Motor neuron (in vitro differentiated cells): ENCODE measurements around the gene CD81. TPM values are rescaled to one million over a fixed set of nuclear protein-coding genes. Genes with fewer than 3 reads are reported as not detected.

Experiments used
- ATAC-seq, 8 experiments: fragments of 200-7000 bp; cut with Tn5 transposase; replicated peaks in 6 of 8; 2 replicates each; pipeline ENCODE4 v1.8.0; 2021; ENCODE audit warnings: mild to moderate bottlenecking in 8 of 8, moderate library complexity in 8 of 8
- H3K27ac ChIP-seq, 2 donors: fragments of 250-450 bp; sonication (Bioruptor Pico); 2 replicates each; pipeline ENCODE4 v1.9.0; 2021; ENCODE audit warnings: antibody characterized with exemption in 2 of 2, mild to moderate bottlenecking in 2 of 2, moderate library complexity in 1 of 2
- H3K4me1 ChIP-seq, 2 donors: fragments of 250-450 bp; sonication (Bioruptor Pico); replicated peaks in 1 of 2; 2 replicates each; pipeline ENCODE4 v1.6.1; 2021; ENCODE audit warnings: antibody characterized with exemption in 2 of 2, mild to moderate bottlenecking in 2 of 2, moderate library complexity in 1 of 2
- H3K4me3 ChIP-seq, 5 donors: fragments of 250-450 bp; sonication (Bioruptor Pico); 2 replicates each; pipeline ENCODE4 v1.9.0; 2021; ENCODE audit warnings: antibody characterized with exemption in 5 of 5, mild to moderate bottlenecking in 5 of 5, moderate library complexity in 4 of 5
- WGBS, 10 experiments: fragments of 450-650 bp; shearing (Covaris generic); methylation state at CpG; one replicate each; pipeline ENCODE4 v1.0.0; 2022; 5-methylcytosine and 5-hydroxymethylcytosine counted together
- in situ Hi-C, 9 experiments: fragments of 400-800 bp; cut with MboI; loops; one replicate each; pipeline ENCODE4 v1.15.0; 2021; ENCODE audit warnings: low sequenced_read_pairs in 9 of 9, low pct_unique_long_range_greater_than_20kb in 2 of 9; ENCODE audit not compliant: unreplicated experiment in 9 of 9
- total RNA-seq, 8 experiments: library from RNA; unstranded; fragments of 300-600 nt; gene quantifications; 2 replicates each; pipeline versions ENCODE4 v1.2.3 to v1.2.4, GENCODE V29; 2022

The CD81 gene
- total RNA-seq, 8 experiments from 2014 or later, result 44.8 to 383 (median 165) TPM

- H3K4me3 ChIP-seq, result no peak overlapping the region
- peaks cover 38 to 50% of the 10 kb centered on the region in 2 donors for H3K4me1 ChIP-seq
- ATAC-seq, result peak in 5 of 8 experiments; percentile 32 to 54 (median 49)
- in situ Hi-C loops, result loop anchor here in 8 of 9 experiments (10.0 to 25.0 kb wide), 5 partner anchors 98 to 477 kb away; partner anchors contain the start of genes CDKN1C (in 2 of the 8), C11orf21 (in 1 of the 8) and TSPAN32 (in 1 of the 8)
- peak overlapping the region; percentile 82 to 89 for H3K27ac ChIP-seq
- WGBS, 10 experiments, result 15 to 80% (median 33%) methylated on average over 1 to 17 of the region's 42 CpGs; no CpG with 5 or more reads in 6 of the 10 experiments
Measured at GRCh38 chr11:2409611-2410468, 32.7 kb downstream of the CD81 start.

GRCh38 chr11:2410616-2411015 is 33.5 kb downstream of the CD81 start:
- Histone ChIP-seq H3K4me3 (no peak overlapping the region), H3K4me1 (peaks cover 38 to 50% of the 10 kb centered on the region in 2 donors), H3K27ac (peak overlapping the region; percentile 82 to 89)
- ATAC-seq, result peak in 1 of 8 experiments; percentile 1
- WGBS, 10 experiments, result 60 to 90% methylated on average over 1 to 2 of the region's 9 CpGs; no CpG with 5 or more reads in 8 of the 10 experiments
- in situ Hi-C loops, result loop anchor here in 8 of 9 experiments (10.0 to 25.0 kb wide), 5 partner anchors 98 to 477 kb away; partner anchors contain the start of genes CDKN1C (in 2 of the 8), C11orf21 (in 1 of the 8) and TSPAN32 (in 1 of the 8)

GRCh38 chr11:2411446-2412305 is 34.6 kb downstream of the CD81 start:
- in situ Hi-C loops, result loop anchor here in 8 of 9 experiments (10.0 to 25.0 kb wide), 5 partner anchors 99 to 476 kb away; partner anchors contain the start of genes CDKN1C (in 2 of the 8), C11orf21 (in 1 of the 8) and TSPAN32 (in 1 of the 8)
- H3K4me3 ChIP-seq, result no peak overlapping the region
- ATAC-seq, result no peak
- peak overlapping the region; percentile 82 to 89 for H3K27ac ChIP-seq
- WGBS, 10 experiments, result 63 to 100% (median 92%) methylated on average over 1 to 15 of the region's 30 CpGs; no CpG with 5 or more reads in 6 of the 10 experiments
- H3K4me1 ChIP-seq, result peaks cover 38 to 50% of the 10 kb centered on the region in 2 donors

GRCh38 chr11:2412323-2412722 is 35.2 kb downstream of the CD81 start:
- WGBS, 10 experiments, result 73 to 100% (median 100%) methylated on average over 1 to 3 of the region's 6 CpGs; no CpG with 5 or more reads in 5 of the 10 experiments
- Histone ChIP-seq H3K27ac (peak overlapping the region in 1 of 2 donors; percentile 82), H3K4me3 (no peak overlapping the region), H3K4me1 (peaks cover 38 to 49% of the 10 kb centered on the region in 2 donors)
- in situ Hi-C loops, result loop anchor here in 8 of 9 experiments (10.0 to 25.0 kb wide), 5 partner anchors 100 to 475 kb away; partner anchors contain the start of genes CDKN1C (in 2 of the 8), C11orf21 (in 1 of the 8) and TSPAN32 (in 1 of the 8)
- no peak for ATAC-seq

- Histone ChIP-seq H3K4me3 (no peak overlapping the region), H3K4me1 (peaks cover 27 to 33% of the 10 kb centered on the region in 2 donors), H3K27ac (no peak overlapping the region)
- ATAC-seq, result no peak
- WGBS, 10 experiments, result 37 to 87% methylated on average over 2 to 6 of the region's 43 CpGs; no CpG with 5 or more reads in 8 of the 10 experiments
- in situ Hi-C loops, result loop anchor here in 8 of 9 experiments (10.0 to 25.0 kb wide), 5 partner anchors 102 to 473 kb away; partner anchors contain the start of genes CDKN1C (in 2 of the 8), C11orf21 (in 1 of the 8) and TSPAN32 (in 1 of the 8)
Measured at GRCh38 chr11:2413742-2414579, 36.9 kb downstream of the CD81 start.

- in situ Hi-C loops, result loop anchor here in 8 of 9 experiments (10.0 to 25.0 kb wide), 5 partner anchors 102 to 473 kb away; partner anchors contain the start of genes CDKN1C (in 2 of the 8), C11orf21 (in 1 of the 8) and TSPAN32 (in 1 of the 8)
- Histone ChIP-seq H3K4me1 (peaks cover 23 to 29% of the 10 kb centered on the region in 2 donors), H3K4me3 (no peak overlapping the region), H3K27ac (no peak overlapping the region)
- ATAC-seq, result no peak
- WGBS, 10 experiments, result 40 to 100% methylated on average over 1 of the region's 35 CpGs; no CpG with 5 or more reads in 8 of the 10 experiments
Measured at GRCh38 chr11:2414616-2415015, 37.5 kb downstream of the CD81 start.

- H3K27ac ChIP-seq, result no peak overlapping the region
- in situ Hi-C loops, result loop anchor here in 8 of 9 experiments (10.0 to 25.0 kb wide), 5 partner anchors 103 to 472 kb away; partner anchors contain the start of genes CDKN1C (in 2 of the 8), C11orf21 (in 1 of the 8) and TSPAN32 (in 1 of the 8)
- no peak for ATAC-seq
- peaks cover 18 to 26% of the 10 kb centered on the region in 2 donors for H3K4me1 ChIP-seq
- 70% methylated on average over 2 of the region's 28 CpGs; no CpG with 5 or more reads in 9 of the 10 experiments for WGBS, 10 experiments
- H3K4me3 ChIP-seq, result no peak overlapping the region
Measured at GRCh38 chr11:2415171-2415570, 38.1 kb downstream of the CD81 start.

GRCh38 chr11:2415601-2416380 is 38.7 kb downstream of the CD81 start:
- WGBS, 10 experiments, result 53 to 100% (median 80%) methylated on average over 1 to 9 of the region's 34 CpGs; no CpG with 5 or more reads in 4 of the 10 experiments
- in situ Hi-C loops, result loop anchor here in 8 of 9 experiments (10.0 to 25.0 kb wide), 5 partner anchors 103 to 472 kb away; partner anchors contain the start of genes CDKN1C (in 2 of the 8), C11orf21 (in 1 of the 8) and TSPAN32 (in 1 of the 8)
- H3K4me3 ChIP-seq, result no peak overlapping the region
- ATAC-seq, result no peak
- no peak overlapping the region for H3K27ac ChIP-seq
- H3K4me1 ChIP-seq, result peaks cover 17 to 23% of the 10 kb centered on the region in 2 donors

- in situ Hi-C loops, result loop anchor here in 8 of 9 experiments (10.0 to 25.0 kb wide), 5 partner anchors 104 to 471 kb away; partner anchors contain the start of genes CDKN1C (in 2 of the 8), C11orf21 (in 1 of the 8) and TSPAN32 (in 1 of the 8)
- no peak overlapping the region for H3K27ac ChIP-seq
- no peak for ATAC-seq
Measured at GRCh38 chr11:2416765-2417164, 39.7 kb downstream of the CD81 start.

More at GRCh38 chr11:2416765-2417164, 39.7 kb downstream of the CD81 start:
- H3K4me1 ChIP-seq, result peaks cover 11 to 13% of the 10 kb centered on the region in 2 donors
- 20 to 92% (median 74%) methylated on average over 2 to 8 of the region's 18 CpGs; no CpG with 5 or more reads in 5 of the 10 experiments for WGBS, 10 experiments
- no peak overlapping the region for H3K4me3 ChIP-seq
